ENCODE data around the gene SOCS1. TPM values are rescaled to one million over a fixed set of nuclear protein-coding genes. Genes with fewer than 3 reads are reported as not detected.

Gene SOCS1
- polyA plus RNA-seq, 1 of the 3 experiments (the other 2 are of a cell fraction), result 8.6 TPM

GRCh38 chr16:11245222-11245737 is 10.7 kb downstream of the SOCS1 start:
- Histone ChIP-seq H3K9ac (no peak overlapping the region), H3K9me2 (no peaks in the 10 kb centered on the region), H3K4me3 (ENCODE audit: low read depth in 2 of 2, low read length in 1 of 2) (no peak overlapping the region), H3K4me1 (ENCODE audit: control insufficient read depth in 1 of 2, insufficient read depth in 2 of 2, low read depth in 1 of 2, low read length in 1 of 2) (no peaks in the 10 kb centered on the region), H3F3A (replicated peaks; ENCODE audit: insufficient read depth) (no peaks in the 10 kb centered on the region), H2AFZ (ENCODE audit: low read depth) (no peak overlapping the region), H3K36me3 (replicated peaks in 1 of 2; ENCODE audit: control insufficient read depth in 1 of 2, insufficient read depth in 2 of 2, low read length in 1 of 2) (no peaks in the 10 kb centered on the region), H3K79me2 (ENCODE audit: insufficient read depth) (no peaks in the 10 kb centered on the region), H3K27me3 (ENCODE audit: insufficient read depth) (no peaks in the 10 kb centered on the region), H3K27ac (ENCODE audit: low read depth in 2 of 2, low read length in 1 of 2) (no peak overlapping the region), H4K20me1 (ENCODE audit: insufficient read depth) (no peaks in the 10 kb centered on the region), H3K9me3 (no peaks in the 10 kb centered on the region), H3K4me2 (no peak overlapping the region)
- no peak for TF ChIP-seq TAF1 (IDR thresholded peaks at IDR 0.05; ENCODE audit: borderline replicate concordance, low read depth, low read length)
- TF ChIP-seq GABPA (IDR thresholded peaks at IDR 0.05; ENCODE audit: low read depth), result no peak
- ChIA-PET CTCF (interaction anchor here (0.7 to 2.3 kb wide), 3 partner anchors 10 to 281 kb away, joined by 3 to 13 read pairs (median 3); partner anchors contain the start of gene SOCS1), POLR2A (no interaction called here)
- WGBS (ENCODE audit: low lambda C conversion rate), result 73% methylated on average over 5 of the region's 5 CpGs
- DNase-seq, result no peak

- H3K4me2 ChIP-seq, result no peak overlapping the region
- no peaks in the 10 kb centered on the region for H4K20me1 ChIP-seq (ENCODE audit: insufficient read depth)
- ChIA-PET POLR2A (no interaction called here), CTCF (interaction anchor here (3.8 kb wide), 1 partner anchor 14 kb away, joined by 16 read pairs; the partner anchor contains the start of gene SOCS1)
- no peak overlapping the region for H3K9ac ChIP-seq
- H3F3A ChIP-seq (replicated peaks; ENCODE audit: insufficient read depth), result no peaks in the 10 kb centered on the region
- H3K27me3 ChIP-seq (ENCODE audit: insufficient read depth), result no peaks in the 10 kb centered on the region
- H3K9me3 ChIP-seq, result no peaks in the 10 kb centered on the region
- no peaks in the 10 kb centered on the region for H3K36me3 ChIP-seq (replicated peaks in 1 of 2; ENCODE audit: control insufficient read depth in 1 of 2, insufficient read depth in 2 of 2, low read length in 1 of 2)
- H3K27ac ChIP-seq (ENCODE audit: low read depth in 2 of 2, low read length in 1 of 2), result no peak overlapping the region
- no peaks in the 10 kb centered on the region for H3K9me2 ChIP-seq
- no peaks in the 10 kb centered on the region for H3K4me1 ChIP-seq (ENCODE audit: control insufficient read depth in 1 of 2, insufficient read depth in 2 of 2, low read depth in 1 of 2, low read length in 1 of 2)
- TF ChIP-seq TAF1 (IDR thresholded peaks at IDR 0.05; ENCODE audit: borderline replicate concordance, low read depth, low read length), result no peak
- TF ChIP-seq USF2 (IDR thresholded peaks at IDR 0.05; ENCODE audit: borderline replicate concordance, low read depth, low read length), result no peak
- TF ChIP-seq POLR2AphosphoS5 (IDR thresholded peaks at IDR 0.05; ENCODE audit: low read depth, low read length), result no peak
- TF ChIP-seq JUND (IDR thresholded peaks at IDR 0.05), result no peak
- no peak for TF ChIP-seq NFIC (IDR thresholded peaks at IDR 0.05; ENCODE audit: borderline replicate concordance)
- no peak for TF ChIP-seq TEAD4 (IDR thresholded peaks at IDR 0.05; ENCODE audit: borderline replicate concordance, insufficient read depth)
- no peak for TF ChIP-seq CTCF (IDR thresholded peaks at IDR 0.05)
- no peak for TF ChIP-seq FOSL2 (IDR thresholded peaks at IDR 0.05; ENCODE audit: borderline replicate concordance, low read depth)
- no peak for TF ChIP-seq ELF1 (IDR thresholded peaks at IDR 0.05)
- no peak for TF ChIP-seq PBX3 (IDR thresholded peaks at IDR 0.05)
- no peak for TF ChIP-seq RCOR1 (IDR thresholded peaks at IDR 0.05; ENCODE audit: low read length)
- TF ChIP-seq REST (IDR thresholded peaks at IDR 0.05; ENCODE audit: low read depth, low read length), result no peak
- no peak for TF ChIP-seq MAX (IDR thresholded peaks at IDR 0.05; ENCODE audit: low read depth)
- TF ChIP-seq RFX5 (IDR thresholded peaks at IDR 0.05; ENCODE audit: low read length), result no peak
- TF ChIP-seq EZH2phosphoT487 (IDR thresholded peaks at IDR 0.05; ENCODE audit: borderline replicate concordance, low read depth), result no peak
- TF ChIP-seq USF1 (IDR thresholded peaks at IDR 0.05; ENCODE audit: borderline replicate concordance, low read depth), result no peak
- no peak for TF ChIP-seq SIN3A (IDR thresholded peaks at IDR 0.05; ENCODE audit: borderline replicate concordance, low read depth, low read length)
- TF ChIP-seq NRF1 (IDR thresholded peaks at IDR 0.05; ENCODE audit: low read depth, low read length), result no peak
- no peak overlapping the region for H2AFZ ChIP-seq (ENCODE audit: low read depth)
- no peak overlapping the region for H3K4me3 ChIP-seq (ENCODE audit: low read depth in 2 of 2, low read length in 1 of 2)
- no peaks in the 10 kb centered on the region for H3K79me2 ChIP-seq (ENCODE audit: insufficient read depth)
- DNase-seq, result no peak
- 81% methylated on average over 12 of the region's 12 CpGs for WGBS (ENCODE audit: low lambda C conversion rate)
Measured at GRCh38 chr16:11242658-11243057, 13.3 kb downstream of the SOCS1 start.
